Activated CD4-positive, alpha-beta T cell treated with anti-CD3 and anti-CD28 coated beads for 36 hours (primary cell): ENCODE measurements around the gene CDKN2A. TPM values are rescaled to one million over a fixed set of nuclear protein-coding genes. Genes with fewer than 3 reads are reported as not detected.

Experiments
- ATAC-seq: fragments of 200-7000 bp; cut with Tn5 transposase; one replicate; pipeline ENCODE4 v1.10.0; 2021; ENCODE audit warnings: mild to moderate bottlenecking, moderate library complexity
- CTCF ChIA-PET: fragments of 350-600 bp; sonication (Branson Sonifier 250); formaldehyde crosslinking; loops from one replicate; lab custom pipeline; 2021; ENCODE audit warnings: antibody characterized with exemption; lab: Charles Lee
- POLR2A ChIA-PET: fragments of 350-600 bp; sonication (Branson Sonifier 250); formaldehyde crosslinking; loops from one replicate; lab custom pipeline; 2021; ENCODE audit warnings: antibody characterized with exemption, inconsistent platforms; lab: Charles Lee
- DNase-seq: peaks from one replicate; pipeline ENCODE4 v3.0.0-alpha.2; 2020
- H3K27ac Mint-ChIP-seq: one replicate; pipeline ENCODE4 v1.8.0; 2021; ENCODE audit warnings: mixed read lengths
- H3K27me3 Mint-ChIP-seq: one replicate; pipeline ENCODE4 v1.8.0; 2021; ENCODE audit warnings: mixed read lengths
- H3K36me3 Mint-ChIP-seq: one replicate; pipeline ENCODE4 v1.8.0; 2021; ENCODE audit warnings: low read depth, mixed read lengths
- H3K4me1 Mint-ChIP-seq: one replicate; pipeline ENCODE4 v1.8.0; 2021; ENCODE audit warnings: mixed read lengths
- H3K4me3 Mint-ChIP-seq: one replicate; pipeline ENCODE4 v1.8.0; 2021; ENCODE audit warnings: mild to moderate bottlenecking, moderate library complexity, mixed read lengths
- H3K9me3 Mint-ChIP-seq: one replicate; pipeline ENCODE4 v1.8.0; 2021; ENCODE audit warnings: low read depth, mixed read lengths
- intact Hi-C, 2 experiments: fragments of 100-400 bp; cut with DNase I in 1 of 2; cut with micrococcal nuclease in 1 of 2; formaldehyde crosslinking; loops; one replicate each; pipeline versions ENCODE4 v1.14.2 to v1.15.1; 2022 to 2024; cut with DNase I, micrococcal nuclease
- total RNA-seq, 2 experiments: library from RNA; stranded (reverse); gene quantifications; one replicate each; pipeline ENCODE4 v1.2.3, GENCODE V29; 2021

The CDKN2A gene
- total RNA-seq, 2 experiments from 2014 or later = 0.86 to 1.6 TPM

DNA sequence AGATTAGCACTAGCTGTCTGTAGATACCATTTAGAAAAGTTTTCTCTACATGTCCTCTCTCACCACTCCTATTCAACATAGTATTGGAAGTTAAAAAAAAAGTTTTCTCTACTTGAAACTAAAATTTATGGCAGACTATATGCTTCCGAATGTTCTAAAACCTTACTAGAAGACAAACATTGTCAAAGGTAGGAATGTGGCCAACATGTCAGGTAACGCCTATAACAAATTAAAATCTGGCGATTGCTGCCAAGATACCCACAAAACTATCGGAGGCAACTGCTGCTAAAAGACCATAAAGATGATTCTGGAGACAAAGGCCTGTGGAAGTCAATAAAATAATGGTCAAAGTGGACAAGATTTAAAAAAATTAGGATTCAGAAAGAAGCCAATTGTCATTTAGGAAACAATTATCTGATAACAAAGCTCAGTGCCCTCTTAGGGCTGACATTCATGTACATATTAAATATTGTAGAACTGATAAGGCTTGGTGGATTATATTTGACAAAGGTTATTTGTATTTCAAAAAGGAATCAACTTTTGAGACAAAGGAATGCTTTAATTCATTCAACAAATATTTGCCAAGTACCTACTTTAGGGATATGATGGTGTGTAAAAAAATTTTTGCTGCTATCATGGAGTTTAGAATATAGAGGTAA lies 52.7 kb downstream of the CDKN2A start:
- H3K36me3 Mint-ChIP-seq = no peaks in the 10 kb centered on the region
- POLR2A ChIA-PET = interaction anchor here (0.6 kb wide), 1 partner anchor 16 kb away, joined by 3 read pairs; no protein-coding TSS in a partner anchor
- no peaks in the 10 kb centered on the region for H3K4me1 Mint-ChIP-seq
- no peaks in the 10 kb centered on the region for H3K9me3 Mint-ChIP-seq
- ATAC-seq (no peak), DNase-seq (no peak)
- CTCF ChIA-PET = interaction anchor here (1.2 kb wide), 1 partner anchor 60 kb away, joined by 3 read pairs; no protein-coding TSS in a partner anchor
- intact Hi-C loops = no loop called here
- no peak overlapping the region for H3K27ac Mint-ChIP-seq
- H3K27me3 Mint-ChIP-seq = peaks cover 20% of the 10 kb centered on the region
- H3K4me3 Mint-ChIP-seq = no peak overlapping the region

DNA sequence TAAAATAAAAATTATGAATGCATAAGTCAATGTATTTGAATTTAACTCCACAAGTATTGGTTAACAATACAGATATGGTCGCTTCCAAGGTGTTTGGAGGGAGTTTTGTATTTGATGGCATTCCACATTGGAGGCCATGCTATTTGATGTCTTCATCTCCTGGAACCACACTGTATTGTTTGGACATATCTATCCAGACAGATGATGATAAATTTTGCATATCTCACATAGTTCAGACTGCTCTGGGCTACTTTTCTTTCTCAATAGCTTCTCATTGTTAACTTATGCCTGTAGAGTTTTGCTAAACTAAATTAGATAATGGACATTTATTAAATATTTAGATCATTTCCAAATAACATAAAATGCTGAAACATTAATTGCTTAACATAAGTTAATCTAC lies 58.0 kb downstream of the CDKN2A start:
- Mint-ChIP-seq H3K4me1 (no peaks in the 10 kb centered on the region), H3K27me3 (no peaks in the 10 kb centered on the region), H3K36me3 (peaks cover 5% of the 10 kb centered on the region), H3K4me3 (no peak overlapping the region), H3K27ac (no peak overlapping the region), H3K9me3 (no peaks in the 10 kb centered on the region)
- DNase-seq (no peak), ATAC-seq (no peak)
- intact Hi-C loops = no loop called here
- POLR2A ChIA-PET = no interaction called here
- CTCF ChIA-PET = no interaction called here

- H3K27me3 Mint-ChIP-seq = no peaks in the 10 kb centered on the region
- H3K36me3 Mint-ChIP-seq = peaks cover 9% of the 10 kb centered on the region
- CTCF ChIA-PET = no interaction called here
- ATAC-seq = no peak
- H3K27ac Mint-ChIP-seq = no peak overlapping the region
- DNase-seq = no peak
- no peaks in the 10 kb centered on the region for H3K9me3 Mint-ChIP-seq
- H3K4me1 Mint-ChIP-seq = no peaks in the 10 kb centered on the region
- POLR2A ChIA-PET = no interaction called here
- H3K4me3 Mint-ChIP-seq = no peak overlapping the region
- intact Hi-C loops = no loop called here
Measured at GRCh38 chr9:21935631-21936030, 58.6 kb downstream of the CDKN2A start.

DNA sequence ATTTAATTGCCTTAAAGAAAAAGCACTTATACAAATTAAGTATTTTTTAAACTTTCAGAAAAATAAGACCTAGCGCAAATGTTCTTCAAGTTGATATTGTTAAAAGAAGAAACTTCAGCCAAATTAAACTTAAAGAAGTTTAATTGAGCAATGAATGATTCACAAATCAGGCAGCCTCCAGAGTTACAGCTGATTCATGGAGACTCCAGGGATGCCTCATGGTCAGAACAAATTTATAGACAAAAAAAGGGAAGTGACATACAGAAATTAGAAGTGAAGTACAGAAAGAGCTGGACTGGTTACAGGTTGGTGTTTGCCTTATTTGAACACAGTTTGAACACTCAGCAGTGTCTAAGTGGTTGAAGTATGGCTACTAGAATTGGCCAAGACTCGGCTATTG lies 60.3 kb downstream of the CDKN2A start:
- intact Hi-C loops = no loop called here
- CTCF ChIA-PET = interaction anchor here (0.8 to 1.5 kb wide), 3 partner anchors 32 to 75 kb away, joined by 3 to 4 read pairs (median 3); partner anchors contain the start of gene CDKN2B
- POLR2A ChIA-PET = no interaction called here
- Mint-ChIP-seq H3K4me1 (no peaks in the 10 kb centered on the region), H3K27ac (no peak overlapping the region), H3K9me3 (no peaks in the 10 kb centered on the region), H3K27me3 (no peaks in the 10 kb centered on the region), H3K4me3 (no peak overlapping the region), H3K36me3 (peaks cover 9% of the 10 kb centered on the region)
- DNase-seq = no peak
- ATAC-seq = no peak

GRCh38 chr9:21933281-21933680 lies 60.9 kb downstream of the CDKN2A start:
- no peak for DNase-seq
- POLR2A ChIA-PET = no interaction called here
- Mint-ChIP-seq H3K27me3 (no peaks in the 10 kb centered on the region), H3K4me1 (no peaks in the 10 kb centered on the region), H3K9me3 (no peaks in the 10 kb centered on the region), H3K36me3 (peaks cover 9% of the 10 kb centered on the region), H3K27ac (no peak overlapping the region), H3K4me3 (no peak overlapping the region)
- CTCF ChIA-PET = interaction anchor here (0.6 to 1.5 kb wide), 7 partner anchors 31 to 615 kb away, joined by 3 to 4 read pairs (median 3); partner anchors contain the start of gene CDKN2B
- no peak for ATAC-seq
- intact Hi-C loops = no loop called here

GRCh38 chr9:21931428-21931827 lies 62.8 kb downstream of the CDKN2A start:
- Mint-ChIP-seq H3K9me3 (no peaks in the 10 kb centered on the region), H3K27ac (no peak overlapping the region), H3K4me1 (no peaks in the 10 kb centered on the region), H3K27me3 (no peaks in the 10 kb centered on the region), H3K4me3 (no peak overlapping the region), H3K36me3 (peaks cover 9% of the 10 kb centered on the region)
- CTCF ChIA-PET = no interaction called here
- intact Hi-C loops = no loop called here
- no peak for ATAC-seq
- no peak for DNase-seq
- POLR2A ChIA-PET = no interaction called here

DNA sequence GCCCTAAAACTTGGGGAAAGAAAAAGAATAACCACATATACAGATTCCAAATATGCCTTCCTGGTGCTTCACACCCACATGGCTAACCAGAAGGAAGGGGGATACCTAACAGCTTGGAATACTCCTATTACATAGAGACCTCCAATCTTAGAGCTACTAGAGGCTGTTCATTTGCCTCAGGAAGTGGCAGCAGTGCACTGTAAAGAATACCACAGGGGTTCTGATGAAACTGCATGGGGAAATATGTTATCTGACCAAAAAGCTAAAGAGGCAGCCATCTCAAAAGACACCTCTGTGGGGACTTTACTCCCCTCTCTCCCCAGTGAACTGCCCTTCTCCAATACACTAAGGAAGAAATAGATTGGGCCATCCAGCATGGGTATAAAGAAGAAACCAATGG lies 66.4 kb downstream of the CDKN2A start:
- POLR2A ChIA-PET = no interaction called here
- Mint-ChIP-seq H3K4me1 (no peaks in the 10 kb centered on the region), H3K27me3 (no peaks in the 10 kb centered on the region), H3K9me3 (no peaks in the 10 kb centered on the region), H3K36me3 (peaks cover 14% of the 10 kb centered on the region), H3K4me3 (no peak overlapping the region), H3K27ac (no peak overlapping the region)
- CTCF ChIA-PET = interaction anchor here (1.3 kb wide), 1 partner anchor 15 kb away, joined by 3 read pairs; no protein-coding TSS in a partner anchor
- no peak for ATAC-seq
- intact Hi-C loops = no loop called here
- no peak for DNase-seq

GRCh38 chr9:21923694-21924093 lies 70.5 kb downstream of the CDKN2A start:
- Mint-ChIP-seq H3K4me1 (peaks cover 14% of the 10 kb centered on the region), H3K9me3 (no peaks in the 10 kb centered on the region), H3K27ac (no peak overlapping the region)

GRCh38 chr9:21919377-21920362 lies 74.5 kb downstream of the CDKN2A start:
- Mint-ChIP-seq H3K4me1 (peaks cover 15% of the 10 kb centered on the region), H3K27me3 (no peaks in the 10 kb centered on the region), H3K9me3 (peaks cover 19% of the 10 kb centered on the region), H3K27ac (peak overlapping the region; percentile 48), H3K4me3 (no peak overlapping the region), H3K36me3 (peaks cover 10% of the 10 kb centered on the region)
- ChIA-PET CTCF (no interaction called here), POLR2A (no interaction called here)
- DNase-seq = peak; percentile 16
- intact Hi-C loops = no loop called here
- peak; percentile 85 for ATAC-seq

More at GRCh38 chr9:21923694-21924093, 70.5 kb downstream of the CDKN2A start:
- no peak overlapping the region for H3K4me3 Mint-ChIP-seq
- ATAC-seq (no peak), DNase-seq (no peak)
- H3K36me3 Mint-ChIP-seq = peaks cover 7% of the 10 kb centered on the region
- H3K27me3 Mint-ChIP-seq = no peaks in the 10 kb centered on the region
- POLR2A ChIA-PET = no interaction called here
- intact Hi-C loops = no loop called here
- CTCF ChIA-PET = no interaction called here
